ENCODE results near the gene DBT. TPM values are rescaled to one million over a fixed set of nuclear protein-coding genes. Genes with fewer than 3 reads are reported as not detected.

The DBT gene
- total RNA-seq, 1 experiment from 2014 or later, result 14.1 TPM

- CTCF ChIA-PET, result no interaction called here
- H3K4me3 Mint-ChIP-seq (ENCODE audit: unreplicated experiment), result no peak overlapping the region
- POLR2A ChIA-PET, result no interaction called here
- Histone ChIP-seq H3K4me3 (ENCODE audit: low read depth, low read length) (no peak overlapping the region), H3K27me3 (replicated peaks; ENCODE audit: control insufficient read depth, insufficient read depth, low read length) (no peaks in the 10 kb centered on the region), H3K36me3 (ENCODE audit: control insufficient read depth, insufficient read depth, low read length) (no peaks in the 10 kb centered on the region), H3K4me1 (no peaks in the 10 kb centered on the region), H3K9me3 (no peaks in the 10 kb centered on the region)
- DNase-seq, result no peak
- no peak overlapping the region for H3K27ac Mint-ChIP-seq (ENCODE audit: unreplicated experiment)
- intact Hi-C loops (cut with micrococcal nuclease; ENCODE audit: unreplicated experiment), result no loop called here
- H3K4me1 Mint-ChIP-seq (ENCODE audit: low read depth, unreplicated experiment), result no peaks in the 10 kb centered on the region
- H3K27me3 Mint-ChIP-seq (ENCODE audit: insufficient read depth, unreplicated experiment), result no peaks in the 10 kb centered on the region
- no peaks in the 10 kb centered on the region for H3K9me3 Mint-ChIP-seq (ENCODE audit: unreplicated experiment)
- H3K36me3 Mint-ChIP-seq (ENCODE audit: insufficient read depth, unreplicated experiment), result no peaks in the 10 kb centered on the region
- TF ChIP-seq CTCF (IDR thresholded peaks at IDR 0.05; ENCODE audit: insufficient read depth in 1 of 2, low read depth in 1 of 2, low read length in 1 of 2, severe bottlenecking in 1 of 2, unreplicated experiment in 1 of 2), result no peak
- BruUV-seq (replicated peaks), result no TSS peak
Measured at GRCh38 chr1:100219883-100220282, 29.8 kb downstream of the DBT start.

- Mint-ChIP-seq H3K27ac (ENCODE audit: unreplicated experiment) (no peak overlapping the region), H3K4me1 (ENCODE audit: low read depth, unreplicated experiment) (no peaks in the 10 kb centered on the region), H3K36me3 (ENCODE audit: insufficient read depth, unreplicated experiment) (no peaks in the 10 kb centered on the region), H3K27me3 (ENCODE audit: insufficient read depth, unreplicated experiment) (no peaks in the 10 kb centered on the region), H3K4me3 (ENCODE audit: unreplicated experiment) (no peak overlapping the region), H3K9me3 (ENCODE audit: unreplicated experiment) (no peaks in the 10 kb centered on the region)
- Histone ChIP-seq H3K27me3 (replicated peaks; ENCODE audit: control insufficient read depth, insufficient read depth, low read length) (no peaks in the 10 kb centered on the region), H3K36me3 (ENCODE audit: control insufficient read depth, insufficient read depth, low read length) (no peaks in the 10 kb centered on the region), H3K4me3 (ENCODE audit: low read depth, low read length) (no peak overlapping the region), H3K9me3 (no peaks in the 10 kb centered on the region), H3K4me1 (no peaks in the 10 kb centered on the region)
- TF ChIP-seq CTCF (IDR thresholded peaks at IDR 0.05; ENCODE audit: insufficient read depth in 1 of 2, low read depth in 1 of 2, low read length in 1 of 2, severe bottlenecking in 1 of 2, unreplicated experiment in 1 of 2), result no peak
- intact Hi-C loops (cut with micrococcal nuclease; ENCODE audit: unreplicated experiment), result no loop called here
- DNase-seq, result no peak
- ChIA-PET POLR2A (no interaction called here), CTCF (no interaction called here)
- no TSS peak for BruUV-seq (replicated peaks)
Measured at GRCh38 chr1:100219457-100219856, 30.2 kb downstream of the DBT start.

GRCh38 chr1:100217834-100218233 lies 31.8 kb downstream of the DBT start:
- Mint-ChIP-seq H3K27me3 (ENCODE audit: insufficient read depth, unreplicated experiment) (no peaks in the 10 kb centered on the region), H3K4me3 (ENCODE audit: unreplicated experiment) (no peak overlapping the region), H3K4me1 (ENCODE audit: low read depth, unreplicated experiment) (no peaks in the 10 kb centered on the region), H3K9me3 (ENCODE audit: unreplicated experiment) (no peaks in the 10 kb centered on the region), H3K27ac (ENCODE audit: unreplicated experiment) (no peak overlapping the region), H3K36me3 (ENCODE audit: insufficient read depth, unreplicated experiment) (no peaks in the 10 kb centered on the region)
- intact Hi-C loops (cut with micrococcal nuclease; ENCODE audit: unreplicated experiment), result no loop called here
- no TSS peak for BruUV-seq (replicated peaks)
- CTCF ChIA-PET, result no interaction called here
- no peaks in the 10 kb centered on the region for H3K9me3 ChIP-seq
- POLR2A ChIA-PET, result no interaction called here
- H3K4me1 ChIP-seq, result no peaks in the 10 kb centered on the region
- no peak for DNase-seq
- H3K27me3 ChIP-seq (replicated peaks; ENCODE audit: control insufficient read depth, insufficient read depth, low read length), result no peaks in the 10 kb centered on the region
- H3K36me3 ChIP-seq (ENCODE audit: control insufficient read depth, insufficient read depth, low read length), result no peaks in the 10 kb centered on the region
- TF ChIP-seq CTCF (IDR thresholded peaks at IDR 0.05; ENCODE audit: insufficient read depth in 1 of 2, low read depth in 1 of 2, low read length in 1 of 2, severe bottlenecking in 1 of 2, unreplicated experiment in 1 of 2), result no peak
- no peak overlapping the region for H3K4me3 ChIP-seq (ENCODE audit: low read depth, low read length)

Measured in Caco-2 (cell line).